GM18951 (cell line): ENCODE measurements around the gene DCUN1D2.

ENCODE experiments used
- POLR2A ChIP-seq: IDR thresholded peaks from 4 replicates; pipeline ENCODE4 v1.6.1; 2011; ENCODE audit warnings: mild to moderate bottlenecking; ENCODE audit not compliant: insufficient read length, insufficient read depth; ENCODE audit errors: extremely low read depth
- in situ Hi-C: fragments of 300-500 bp; cut with MboI; formaldehyde crosslinking; loops from one replicate; pipeline ENCODE4 v1.12.0; 2022; ENCODE audit warnings: low sequenced_read_pairs, mixed read lengths, inconsistent platforms; ENCODE audit not compliant: unreplicated experiment

Gene DCUN1D2

GRCh38 chr13:113490496-113491417 is at the start of gene DCUN1D2:
DCUN1D2 (minus strand) TSS chr13:113490711; CDS start chr13:113490669, 42 bp downstream.
- in situ Hi-C loops = no loop called here
- peak; percentile 89 for TF ChIP-seq POLR2A

GRCh38 chr13:113539822-113540221 is 49.3 kb upstream of the DCUN1D2 start:
- in situ Hi-C loops = no loop called here
- TF ChIP-seq POLR2A = no peak

- no peak for TF ChIP-seq POLR2A
- in situ Hi-C loops = no loop called here
These were observed 48.7 kb upstream of the DCUN1D2 start for GRCh38 chr13:113539176-113539575.

- TF ChIP-seq POLR2A = no peak
- in situ Hi-C loops = no loop called here
These were observed 48.2 kb upstream of the DCUN1D2 start for GRCh38 chr13:113538689-113539058.

- no peak for TF ChIP-seq POLR2A
- in situ Hi-C loops = no loop called here
These were observed 47.6 kb upstream of the DCUN1D2 start for GRCh38 chr13:113537909-113538688.

GRCh38 chr13:113537205-113537604 is 46.7 kb upstream of the DCUN1D2 start:
- TF ChIP-seq POLR2A = no peak
- in situ Hi-C loops = no loop called here

- in situ Hi-C loops = no loop called here
- no peak for TF ChIP-seq POLR2A
These were observed 46.1 kb upstream of the DCUN1D2 start for GRCh38 chr13:113536461-113537110.

GRCh38 chr13:113535381-113535781 is 44.9 kb upstream of the DCUN1D2 start:
- no peak for TF ChIP-seq POLR2A
- in situ Hi-C loops = no loop called here

- TF ChIP-seq POLR2A = no peak
- in situ Hi-C loops = no loop called here
These were observed 43.8 kb upstream of the DCUN1D2 start for GRCh38 chr13:113534236-113534860.

GRCh38 chr13:113533161-113533840 is 42.8 kb upstream of the DCUN1D2 start:
- in situ Hi-C loops = no loop called here
- TF ChIP-seq POLR2A = no peak

GRCh38 chr13:113532156-113532806 is 41.8 kb upstream of the DCUN1D2 start:
- TF ChIP-seq POLR2A = no peak
- in situ Hi-C loops = no loop called here

- no peak for TF ChIP-seq POLR2A
- in situ Hi-C loops = no loop called here
These were observed 40.7 kb upstream of the DCUN1D2 start for GRCh38 chr13:113531041-113531873.
